Stimulated activated naive CD4-positive, alpha-beta T cell (primary cell): ENCODE data around the gene RARRES1.

Experiments
- DNase-seq, 6 experiments: peaks; one replicate each; lab custom pipeline; 2025; lab: John Stamatoyannopoulos, UW

Gene RARRES1

DNA sequence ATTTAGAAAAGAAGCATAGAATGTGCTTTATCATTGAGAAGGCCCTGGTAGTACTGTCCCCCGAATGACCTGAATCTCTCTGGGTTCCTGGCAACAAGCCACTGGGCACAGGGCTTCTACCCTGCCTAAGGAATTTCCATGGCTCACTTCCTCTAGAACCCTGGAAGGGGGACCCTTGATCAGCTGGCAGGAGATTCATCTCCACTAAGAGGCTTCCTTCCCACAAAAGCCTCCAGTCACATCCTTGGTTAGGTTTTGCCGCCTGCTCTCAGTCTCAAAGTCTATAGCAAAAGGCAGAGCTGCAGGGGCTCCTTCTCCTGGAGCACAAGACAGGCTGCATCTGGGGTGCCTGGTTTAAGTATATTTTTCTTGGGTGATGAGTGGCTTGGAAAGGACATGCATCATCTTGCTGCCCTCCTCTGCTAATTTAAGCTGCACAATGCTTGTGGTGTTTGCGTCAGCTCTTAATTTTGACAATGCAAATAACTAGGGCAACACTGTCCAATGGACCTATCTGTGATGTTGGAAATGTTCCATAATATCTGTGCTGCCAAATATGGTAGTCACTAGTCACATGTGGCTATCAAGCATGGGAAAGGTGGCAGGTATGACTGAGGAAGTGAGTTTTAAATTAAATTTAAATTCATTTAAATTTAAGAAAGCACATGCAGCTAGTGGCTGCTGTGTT is 33.4 kb upstream of the RARRES1 start:
- no peak for DNase-seq

DNA sequence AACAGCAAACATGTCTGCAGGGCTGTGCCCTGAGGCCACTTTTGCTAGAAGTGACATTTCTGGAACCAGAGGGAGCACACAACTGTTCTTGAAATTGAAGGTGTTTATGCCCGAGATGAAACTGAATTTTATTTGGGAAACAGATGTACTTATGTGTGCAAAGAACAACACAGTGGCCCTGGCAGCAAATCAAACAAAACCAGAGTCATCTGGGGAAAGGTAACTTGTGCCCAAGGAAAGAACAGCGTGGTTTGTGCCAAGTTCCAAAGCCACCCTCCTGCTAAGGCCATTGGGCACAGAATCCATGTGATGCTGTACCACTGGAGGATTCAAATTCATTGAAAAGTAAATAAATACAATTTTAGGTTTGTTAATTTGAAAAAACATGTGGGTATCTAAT is 31.2 kb upstream of the RARRES1 start:
- DNase-seq = no peak

DNA sequence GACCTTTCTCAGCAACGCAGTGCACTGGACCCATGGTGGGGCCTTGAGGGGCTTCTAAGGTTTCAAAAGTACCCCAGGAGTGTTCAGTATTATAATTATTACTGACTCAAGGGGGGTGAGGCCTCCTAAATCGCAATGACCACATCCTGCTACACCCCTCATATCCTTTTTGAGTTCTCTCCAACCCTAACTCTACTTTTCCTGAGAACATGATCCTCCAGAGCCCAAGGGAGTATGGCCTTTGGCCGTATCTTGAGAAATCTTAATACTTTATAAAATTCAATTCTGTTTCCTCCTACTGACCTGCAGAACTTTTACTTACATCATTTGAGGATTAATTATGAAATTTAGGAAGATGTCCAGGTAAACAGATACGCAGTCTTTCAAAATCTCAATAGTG is 30.4 kb upstream of the RARRES1 start:
- DNase-seq = no peak

DNA sequence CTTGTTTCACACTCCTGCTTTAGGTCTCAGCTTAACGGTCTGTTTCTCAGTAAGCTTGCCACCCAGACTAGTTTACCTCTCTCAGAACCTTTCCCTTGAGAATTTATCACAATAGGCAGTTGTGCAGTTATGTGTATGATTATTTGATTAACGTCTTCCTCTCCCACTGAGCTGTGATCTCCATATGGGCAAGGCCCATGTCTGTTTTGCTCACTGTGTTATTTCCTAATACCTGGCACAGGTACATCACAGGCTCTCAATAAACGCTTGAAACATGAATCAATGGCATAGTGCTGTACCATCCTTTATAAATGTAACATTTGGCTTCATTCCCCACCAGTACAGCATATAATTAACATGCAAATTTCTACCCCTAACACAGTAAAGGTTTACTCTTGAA is 29.1 kb upstream of the RARRES1 start:
- no peak for DNase-seq

DNA sequence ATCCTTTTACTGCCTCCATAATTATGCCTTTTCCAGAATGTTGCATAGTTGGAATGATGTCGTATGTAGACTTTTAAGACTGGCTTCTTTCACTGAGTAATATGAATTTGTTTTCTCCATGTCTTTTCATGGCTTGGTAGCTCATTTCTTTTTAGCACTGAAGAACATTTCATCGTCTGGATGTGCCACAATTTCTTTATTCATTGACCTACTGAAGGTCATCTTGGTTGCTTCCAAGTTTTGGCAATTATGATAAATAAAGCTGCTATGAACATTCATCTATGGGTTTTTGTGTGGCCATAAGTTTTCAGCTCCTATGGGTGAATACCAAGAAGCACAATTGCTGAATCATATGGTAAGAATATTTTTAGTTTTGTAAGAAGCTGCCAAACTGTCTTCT is 23.2 kb upstream of the RARRES1 start:
- DNase-seq = no peak

DNA sequence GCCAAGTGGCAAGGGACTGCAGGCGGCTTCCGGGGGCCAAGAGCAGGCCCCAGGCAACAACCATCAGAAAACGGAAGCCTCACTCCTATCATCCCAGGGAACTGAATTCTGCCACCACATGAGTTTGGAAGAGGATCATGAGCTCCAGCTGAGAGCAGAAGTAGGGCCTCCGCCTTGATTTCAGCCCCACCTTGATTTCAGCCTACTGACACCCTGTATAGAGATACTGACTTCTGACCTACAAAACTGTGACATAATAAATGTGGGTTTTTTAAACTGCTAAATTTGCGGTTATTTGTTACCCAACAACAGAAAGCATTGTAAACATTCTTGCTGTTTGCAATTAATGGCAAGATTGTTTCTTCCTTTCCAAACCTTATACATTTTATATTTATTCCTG is 21.6 kb upstream of the RARRES1 start:
- DNase-seq = no peak

DNA sequence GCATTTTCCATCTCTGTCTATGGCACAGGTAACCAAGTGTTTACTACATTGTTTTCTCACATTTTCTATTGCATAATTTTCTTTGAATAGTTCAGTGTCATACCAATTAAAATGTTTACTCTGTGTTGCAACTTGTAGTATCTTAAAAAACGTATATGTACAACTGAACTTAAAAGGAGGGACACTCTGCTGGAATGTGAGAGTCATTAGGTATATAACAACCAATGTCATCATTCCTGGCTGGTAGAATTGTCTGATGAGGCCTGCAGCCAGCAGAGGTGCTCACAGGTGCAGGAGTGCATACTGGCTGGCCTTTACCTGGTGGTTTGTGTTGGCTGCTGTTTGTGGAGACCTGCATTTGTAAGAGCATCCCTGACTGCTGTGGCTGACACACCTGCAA is 19.1 kb upstream of the RARRES1 start:
- DNase-seq = no peak

DNA sequence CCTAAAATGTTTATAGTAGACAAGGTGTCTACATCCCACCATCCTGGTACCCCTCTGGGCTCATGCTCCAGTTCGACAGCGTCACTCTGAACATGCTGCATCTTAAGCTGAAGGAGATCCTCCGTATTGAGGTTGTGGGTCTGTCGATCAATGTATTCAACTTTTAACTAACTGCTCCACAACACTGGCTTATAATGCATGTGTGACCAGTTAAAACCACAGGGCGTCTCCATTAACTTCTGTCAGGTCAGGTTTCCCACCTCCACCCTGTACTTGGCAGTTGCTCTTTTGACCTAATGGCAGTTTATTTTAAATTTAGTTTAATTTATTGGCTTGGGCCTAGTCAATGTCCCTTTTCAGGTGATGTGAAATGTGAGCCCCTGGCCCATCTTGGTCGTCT is 17.8 kb upstream of the RARRES1 start:
- no peak for DNase-seq

DNA sequence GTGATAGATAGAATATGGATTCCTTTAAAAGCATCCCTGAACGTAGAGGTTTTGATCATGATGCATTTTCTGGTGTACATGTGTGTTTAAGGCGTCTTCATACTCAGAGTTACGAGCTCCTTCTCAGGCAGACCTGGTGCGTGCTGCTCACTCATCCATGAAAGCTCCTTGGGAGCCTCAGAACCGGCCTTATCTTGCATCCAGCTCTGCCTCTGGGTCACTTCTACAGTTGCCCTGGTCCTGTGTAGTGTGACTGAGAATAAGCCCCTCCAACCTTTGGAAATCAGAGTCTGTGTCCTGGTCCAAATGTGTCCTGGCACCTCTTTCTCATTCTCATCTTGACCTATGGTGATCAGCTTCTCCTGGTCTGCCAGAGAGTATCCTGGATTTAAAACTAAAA is 17.3 kb upstream of the RARRES1 start:
- no peak for DNase-seq

DNA sequence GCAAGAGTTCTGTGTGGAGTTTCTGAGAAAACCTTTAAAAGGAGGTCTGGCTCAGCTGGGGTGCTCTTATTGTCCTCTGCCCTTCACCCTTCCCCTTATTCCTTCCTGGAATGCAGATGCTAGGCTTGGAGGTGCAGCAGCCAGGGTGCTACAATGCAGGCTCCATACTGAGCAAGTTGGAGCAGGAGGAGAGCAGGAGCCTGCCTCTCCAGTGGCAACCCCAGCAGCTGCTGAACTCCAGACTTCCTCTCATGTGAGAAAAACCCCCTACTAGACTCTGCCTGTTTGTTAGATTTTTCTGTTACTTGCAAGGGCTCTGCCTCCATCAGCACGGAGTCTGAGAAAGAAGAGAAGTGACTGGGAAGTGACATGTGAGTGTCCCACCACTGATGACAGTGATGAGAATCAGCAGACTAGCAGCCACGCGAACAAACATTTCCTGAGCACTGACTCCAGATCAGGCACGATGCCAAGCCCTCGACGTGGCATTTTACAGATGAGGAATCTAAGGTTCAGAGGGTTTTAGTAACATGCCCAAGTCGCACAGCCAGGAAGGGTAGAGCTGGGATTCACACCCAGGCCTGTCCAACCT is 16.1 kb upstream of the RARRES1 start:
- no peak for DNase-seq

DNA sequence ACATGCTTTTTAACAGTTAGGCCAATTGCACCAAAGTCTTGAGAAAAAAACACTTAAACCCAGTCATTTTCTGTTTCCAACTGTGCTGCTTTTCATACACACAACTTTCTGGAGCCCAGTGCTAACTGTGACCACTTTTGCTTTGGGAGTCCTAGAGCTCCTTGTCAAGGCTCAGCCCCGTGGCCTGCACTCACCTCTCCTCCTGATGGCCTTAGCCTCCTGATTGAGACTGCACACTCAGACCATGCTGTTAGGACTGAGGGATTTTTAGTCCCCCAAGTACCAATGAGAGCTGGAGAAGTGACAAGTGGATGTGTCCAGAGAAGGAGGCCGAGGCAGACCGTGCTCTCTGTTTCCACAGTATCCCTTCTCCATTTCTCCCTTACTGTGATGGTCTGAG is 15.2 kb upstream of the RARRES1 start:
- DNase-seq = no peak

DNA sequence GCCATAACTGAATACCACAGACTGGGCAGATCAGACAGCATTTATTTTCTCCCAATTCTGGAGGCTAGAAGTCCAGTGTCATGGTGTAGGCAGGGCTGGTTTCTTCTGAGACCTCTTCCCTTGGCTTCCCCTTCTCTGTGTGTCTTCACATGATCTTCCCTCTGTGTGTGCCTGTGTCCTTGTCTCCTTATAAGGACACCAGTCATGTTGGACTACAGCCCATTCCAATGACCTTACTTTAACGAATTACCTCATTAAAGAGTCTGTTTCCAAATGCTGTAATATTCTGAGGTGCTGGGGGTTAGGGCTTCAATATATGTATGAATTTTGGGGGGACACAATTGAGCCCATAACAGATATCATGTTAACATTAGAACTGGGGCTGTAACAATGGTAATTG is 13.3 kb upstream of the RARRES1 start:
- no peak for DNase-seq

DNA sequence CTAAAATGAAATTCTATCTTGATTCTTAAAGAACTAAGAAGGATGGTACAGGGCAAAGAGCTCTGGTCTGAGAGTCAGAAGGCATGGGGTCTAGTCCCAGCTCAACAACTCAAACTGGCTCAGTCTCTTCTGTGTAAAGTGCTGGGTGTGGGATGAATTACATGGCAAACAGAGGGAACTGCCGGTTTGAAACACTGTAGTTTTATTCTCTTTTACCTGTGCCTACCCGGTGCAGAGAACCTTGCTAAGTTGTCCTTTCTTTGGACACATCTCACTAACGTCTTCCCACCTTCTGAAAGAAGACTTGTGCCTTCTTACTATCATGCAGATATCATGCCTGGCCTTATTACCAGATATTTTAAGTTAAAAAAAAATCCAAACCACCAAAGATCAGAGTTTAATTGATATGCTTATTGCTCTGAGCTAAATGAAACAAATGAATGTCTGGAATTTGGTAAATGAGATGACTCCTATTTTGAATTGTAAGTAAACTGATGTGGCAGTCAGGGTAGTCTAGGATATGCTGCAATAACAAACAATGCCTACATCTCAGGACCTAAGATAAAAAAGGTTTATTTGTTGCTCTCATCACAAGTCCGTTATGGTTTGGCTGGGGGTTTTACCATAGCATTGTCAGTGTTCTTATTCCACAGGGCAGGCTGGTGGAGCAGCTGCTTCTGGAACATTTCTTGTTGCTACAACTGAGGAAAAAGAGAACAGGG is 12.5 kb upstream of the RARRES1 start:
- DNase-seq = no peak

DNA sequence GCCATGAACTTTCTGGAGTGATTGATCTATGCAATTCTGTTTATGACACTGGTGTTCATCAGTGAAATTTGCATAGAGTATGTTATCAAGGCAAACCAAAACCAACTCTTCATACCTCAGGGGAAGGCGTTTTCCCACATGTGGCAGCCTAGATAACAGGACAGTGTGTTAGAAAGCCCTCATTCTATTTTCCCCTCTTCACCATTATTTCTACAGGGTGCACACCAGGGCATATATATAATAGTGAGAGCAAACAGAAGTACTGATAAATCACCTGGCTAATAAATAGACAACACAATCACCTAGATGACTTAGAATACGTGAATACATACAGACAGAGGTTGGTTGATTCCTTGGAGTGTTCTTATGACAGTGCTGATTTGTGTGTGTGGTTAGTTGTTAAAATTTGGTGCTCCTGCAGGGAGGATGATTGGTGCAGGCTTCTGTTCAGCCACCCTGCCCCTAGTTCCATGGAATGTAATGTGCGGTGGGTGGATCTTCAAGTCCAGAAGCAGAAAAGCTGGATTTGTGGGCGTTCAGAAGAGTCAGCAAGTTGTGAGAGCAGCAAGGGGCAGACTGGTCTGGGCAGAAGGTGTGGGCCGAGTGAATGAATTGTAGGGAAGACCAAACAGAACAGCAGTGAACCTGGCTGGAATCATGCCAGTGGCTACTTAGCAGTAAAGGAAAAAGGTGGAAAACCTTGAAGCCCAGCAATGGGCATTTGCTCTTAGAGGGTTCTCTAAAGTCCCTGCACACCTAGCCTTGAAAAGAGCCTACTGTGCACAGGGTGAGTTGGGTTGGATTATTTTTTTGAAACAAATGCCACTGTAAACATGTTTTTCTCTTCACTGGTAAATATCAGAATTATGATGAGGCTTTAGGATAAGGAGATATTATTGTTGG is 11.7 kb upstream of the RARRES1 start:
- no peak for DNase-seq

DNA sequence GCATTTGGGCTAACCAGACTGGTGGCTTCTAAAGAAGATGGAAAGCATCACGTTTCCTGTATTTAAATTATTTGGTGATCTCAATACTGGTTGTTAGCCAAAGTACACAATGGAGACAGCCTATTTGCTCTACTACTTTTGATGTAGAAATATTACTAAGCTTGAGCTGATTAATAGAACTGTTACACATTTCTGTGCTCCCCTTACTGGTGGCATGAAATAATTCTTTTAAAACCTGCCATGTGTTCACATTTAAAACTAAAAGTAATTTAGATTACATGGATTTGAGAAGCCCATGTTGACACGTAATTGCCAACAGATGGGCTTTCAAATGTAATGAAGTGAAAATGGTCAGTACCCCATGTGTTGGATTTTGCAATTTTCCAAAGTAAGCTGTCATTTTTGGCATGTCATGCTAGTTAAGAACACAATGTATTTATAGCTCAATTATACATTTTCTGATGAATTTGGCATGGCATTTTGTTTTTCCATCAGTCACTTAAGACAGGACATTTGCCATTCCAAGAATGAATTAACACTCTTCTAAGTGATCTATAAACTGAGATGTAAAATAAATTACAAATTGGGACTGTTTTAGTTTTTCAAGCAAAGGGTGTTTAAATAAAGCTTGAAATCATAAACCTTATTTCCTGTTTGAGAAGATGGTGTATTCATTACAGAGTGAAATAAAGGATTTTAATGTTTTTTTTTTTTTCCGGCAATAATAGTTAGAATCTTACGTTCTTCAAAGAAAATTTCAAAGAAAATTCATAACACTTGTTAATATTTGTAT is 10.8 kb upstream of the RARRES1 start:
- DNase-seq = no peak

DNA sequence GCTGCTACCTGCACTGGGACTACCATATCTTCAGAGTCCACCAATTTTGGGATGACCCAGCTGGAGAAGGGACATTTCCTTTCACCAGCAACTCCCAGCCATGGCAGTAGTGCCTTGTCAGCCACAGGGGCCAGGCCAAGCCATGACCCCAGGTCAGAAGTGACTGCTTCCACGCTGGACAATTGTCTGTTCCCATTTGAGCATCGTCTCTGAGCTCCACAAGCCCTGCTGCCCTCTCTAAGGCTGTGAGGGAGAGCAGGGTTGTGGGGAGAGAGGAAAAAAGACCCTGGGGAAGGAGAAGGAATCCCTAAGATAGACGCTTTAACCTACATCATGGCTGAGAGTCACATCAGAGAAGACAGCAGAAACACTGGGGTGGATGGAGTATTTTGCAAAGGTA is 7.4 kb upstream of the RARRES1 start:
- no peak for DNase-seq

DNA sequence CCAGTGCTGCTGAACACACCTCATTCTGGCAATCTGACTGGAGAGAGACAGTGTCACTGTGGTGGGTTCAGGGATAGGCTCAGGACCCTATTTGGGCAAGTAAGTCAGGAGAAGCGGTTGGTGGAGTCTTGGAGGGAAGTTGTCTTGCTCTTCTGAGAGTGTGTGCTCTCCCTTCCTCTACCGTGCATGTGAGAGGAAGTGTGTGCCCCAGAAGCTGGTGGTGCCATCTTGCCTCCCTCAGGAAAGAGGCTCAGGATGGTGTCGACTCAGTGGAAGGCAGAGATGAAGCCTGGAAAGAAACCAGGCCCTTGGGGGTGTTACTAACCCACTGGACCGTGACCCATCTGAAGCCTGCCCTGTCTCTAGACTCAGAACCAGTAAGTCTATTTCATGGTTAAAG is 6.8 kb upstream of the RARRES1 start:
- no peak for DNase-seq

DNA sequence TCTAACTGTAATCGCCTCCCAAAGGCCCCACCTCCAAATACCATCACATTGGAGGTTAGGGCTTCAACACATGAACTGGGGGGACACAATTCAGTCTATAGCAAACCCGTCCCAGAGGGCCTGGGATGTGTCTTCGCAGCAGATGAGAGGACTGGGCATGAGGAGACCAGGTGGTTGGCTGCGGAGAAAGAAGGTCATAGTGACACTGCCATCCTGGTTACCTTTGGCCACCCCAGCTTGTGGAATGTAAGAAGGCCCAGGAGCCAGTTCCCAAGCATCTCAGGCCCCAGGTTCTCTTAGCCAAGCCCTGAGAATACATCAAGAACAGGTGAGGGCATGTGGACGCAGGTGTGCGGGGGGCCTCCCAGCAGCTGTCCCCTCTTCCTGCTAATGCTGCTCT is 6.4 kb upstream of the RARRES1 start:
- DNase-seq = no peak

DNA sequence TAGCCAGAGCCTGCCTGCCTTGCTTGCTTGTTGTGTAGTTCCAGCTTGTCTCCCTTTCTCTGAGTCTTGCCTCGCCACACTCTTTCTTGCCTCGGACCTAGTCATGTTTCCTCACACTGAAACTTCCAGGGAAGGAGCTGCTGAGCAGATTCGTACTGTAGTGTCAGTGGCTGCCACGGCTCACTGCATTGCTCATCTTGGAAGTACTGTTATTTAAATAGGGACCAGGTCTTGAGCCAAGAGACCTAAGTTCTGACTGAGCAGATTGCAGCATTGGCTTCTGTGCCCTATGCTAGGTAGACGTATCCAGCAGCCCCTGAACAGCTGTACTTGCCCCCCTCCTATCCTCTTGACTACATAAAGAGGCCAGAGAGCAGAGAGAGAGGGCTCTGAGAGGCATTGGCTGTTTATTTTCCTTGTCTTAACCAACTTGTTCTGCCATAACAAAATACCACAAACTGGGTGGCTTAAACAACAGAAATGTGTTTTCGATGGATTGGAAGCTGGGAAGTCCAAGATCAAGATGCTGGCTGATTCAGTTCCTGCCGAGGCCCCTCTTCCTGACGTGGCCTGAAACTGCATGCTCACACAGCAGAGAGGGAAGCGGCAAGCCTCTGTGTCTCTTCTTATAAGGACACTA is 5.8 kb upstream of the RARRES1 start:
- no peak for DNase-seq

DNA sequence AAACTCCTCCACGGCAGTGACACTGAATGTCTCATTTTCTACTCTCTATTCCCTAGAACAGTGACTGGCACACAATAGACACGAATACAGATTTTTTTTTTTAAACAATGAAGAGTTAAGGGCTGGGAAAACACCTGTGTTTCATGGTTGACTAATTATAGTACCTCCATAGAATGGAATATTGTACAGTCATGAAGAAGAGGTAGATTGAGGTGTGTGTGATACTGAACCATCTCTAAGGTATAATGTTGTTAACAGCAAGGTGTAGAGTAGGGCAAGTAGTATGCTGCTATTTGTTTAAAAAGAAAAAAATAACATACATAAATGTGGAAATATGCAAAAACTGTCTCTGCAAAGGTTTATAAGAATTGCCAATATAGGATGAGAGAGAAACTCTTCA is 5.2 kb upstream of the RARRES1 start:
- no peak for DNase-seq

DNA sequence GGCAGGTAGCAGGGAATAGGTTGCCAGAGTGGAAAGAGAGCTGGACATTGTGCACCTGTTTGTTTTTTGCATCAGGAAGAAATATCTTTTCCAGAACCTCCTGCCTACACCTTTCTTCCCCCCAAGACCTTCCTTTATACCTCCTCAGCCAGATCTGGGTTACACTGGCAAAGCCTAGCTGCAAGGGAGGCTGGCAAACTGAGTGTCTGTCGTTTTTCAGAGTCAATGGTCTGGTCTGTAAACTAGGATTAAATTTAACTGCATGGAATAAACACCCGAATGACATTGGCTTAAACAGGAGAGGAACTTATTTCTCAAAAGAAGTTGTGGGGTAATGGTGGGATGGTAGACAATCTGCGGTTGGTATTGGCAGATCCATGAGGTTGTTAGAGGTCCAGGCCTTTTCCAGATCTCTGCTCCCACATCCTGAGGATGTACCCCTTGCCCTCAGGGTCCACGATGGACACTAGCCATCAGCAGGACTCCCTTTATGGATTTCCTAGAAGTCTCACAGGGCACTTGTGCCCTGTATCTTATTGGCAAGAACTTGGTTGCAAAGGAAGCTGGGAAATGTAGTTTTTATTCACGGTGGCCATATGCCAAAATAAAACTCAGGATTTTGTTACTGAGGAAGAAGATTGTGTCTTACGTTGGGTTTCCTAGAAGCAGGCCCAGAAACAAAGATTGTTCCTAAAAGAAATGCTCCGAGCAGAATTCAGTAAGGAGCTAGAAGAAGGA is 3.2 kb upstream of the RARRES1 start:
- DNase-seq = no peak
